KOPT-K1 (cell line): ENCODE measurements around the gene CLEC19A.

ENCODE experiments used
- H3K27ac ChIP-seq: fragments of 200-600 bp; sonication (generic); 2 replicates; pipeline ENCODE4 v1.5.1; 2016; ENCODE audit warnings: antibody characterized with exemption, mild to moderate bottlenecking, low read depth, low read length; ENCODE audit not compliant: poor library complexity, severe bottlenecking
- H3K36me3 ChIP-seq: fragments of 200-600 bp; sonication (generic); 2 replicates; pipeline ENCODE4 v1.5.1; 2017; ENCODE audit warnings: antibody characterized with exemption, mild to moderate bottlenecking, low read length, moderate library complexity; ENCODE audit not compliant: insufficient read depth
- H3K9me3 ChIP-seq: fragments of 200-600 bp; sonication (generic); 2 replicates; pipeline ENCODE4 v1.5.1; 2017; ENCODE audit warnings: antibody characterized with exemption, low read length, mild to moderate bottlenecking; ENCODE audit not compliant: insufficient read depth, poor library complexity, severe bottlenecking

Gene CLEC19A

DNA sequence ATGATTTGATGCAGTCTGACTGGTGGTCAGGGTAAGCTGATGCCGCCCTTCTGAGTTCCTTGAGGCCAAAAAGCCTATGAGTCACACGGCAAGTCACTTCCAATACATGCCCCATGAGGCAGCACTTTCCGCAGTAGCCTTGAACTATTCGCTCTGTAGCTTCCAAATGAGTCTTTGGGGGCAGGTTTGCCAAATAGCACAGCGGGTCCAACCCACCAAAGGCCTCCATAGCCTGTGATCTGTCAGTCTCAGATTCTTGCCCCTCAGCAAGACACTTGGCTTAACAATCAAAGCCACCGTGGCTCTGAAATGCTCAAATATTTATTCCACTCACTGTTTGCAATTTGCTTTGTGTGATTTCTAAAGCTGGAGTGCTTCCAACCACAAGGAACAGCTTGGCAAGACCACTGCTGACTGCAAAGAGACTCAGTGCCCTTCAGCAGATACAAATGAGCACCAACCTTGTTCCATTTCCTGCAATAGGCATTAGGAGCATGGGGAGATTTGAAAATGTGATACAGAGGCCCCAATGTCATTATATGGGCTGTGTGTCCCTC is 45.4 kb downstream of the CLEC19A start:
- Histone ChIP-seq H3K27ac (no peak overlapping the region), H3K9me3 (no peaks in the 10 kb centered on the region)

GRCh38 chr16:19331794-19332193 is 46.3 kb downstream of the CLEC19A start:
- Histone ChIP-seq H3K9me3 (no peaks in the 10 kb centered on the region), H3K36me3 (no peaks in the 10 kb centered on the region), H3K27ac (no peak overlapping the region)

More for the DNA sequence above, 45.4 kb downstream of the CLEC19A start:
- no peaks in the 10 kb centered on the region for H3K36me3 ChIP-seq

- Histone ChIP-seq H3K36me3 (no peaks in the 10 kb centered on the region), H3K9me3 (no peaks in the 10 kb centered on the region), H3K27ac (no peak overlapping the region)
Measured at GRCh38 chr16:19338335-19338734, 52.8 kb downstream of the CLEC19A start.

- Histone ChIP-seq H3K36me3 (no peaks in the 10 kb centered on the region), H3K27ac (no peak overlapping the region), H3K9me3 (no peaks in the 10 kb centered on the region)
Measured at GRCh38 chr16:19344224-19344801, 58.8 kb downstream of the CLEC19A start.

DNA sequence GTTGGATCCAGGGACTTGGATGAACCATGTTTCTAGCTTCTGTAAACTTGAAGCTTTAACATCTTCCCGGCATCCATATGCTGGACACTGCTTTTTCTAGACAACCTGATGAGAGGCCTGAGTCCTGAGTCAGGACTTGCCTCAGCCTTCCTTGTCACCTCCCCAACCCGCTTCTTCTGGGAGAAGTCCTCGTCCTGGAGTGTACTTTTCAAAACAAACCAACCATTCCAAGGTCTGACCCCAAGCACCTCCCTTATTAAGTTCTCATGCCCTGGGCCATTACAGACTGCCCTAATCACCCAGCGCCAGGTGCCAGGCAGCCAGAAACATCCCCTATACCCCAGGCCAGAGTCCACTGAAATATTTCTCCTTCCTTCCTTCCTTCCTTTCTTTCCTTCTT is 59.4 kb downstream of the CLEC19A start:
- H3K36me3 ChIP-seq: no peaks in the 10 kb centered on the region
- no peaks in the 10 kb centered on the region for H3K9me3 ChIP-seq
- no peak overlapping the region for H3K27ac ChIP-seq

DNA sequence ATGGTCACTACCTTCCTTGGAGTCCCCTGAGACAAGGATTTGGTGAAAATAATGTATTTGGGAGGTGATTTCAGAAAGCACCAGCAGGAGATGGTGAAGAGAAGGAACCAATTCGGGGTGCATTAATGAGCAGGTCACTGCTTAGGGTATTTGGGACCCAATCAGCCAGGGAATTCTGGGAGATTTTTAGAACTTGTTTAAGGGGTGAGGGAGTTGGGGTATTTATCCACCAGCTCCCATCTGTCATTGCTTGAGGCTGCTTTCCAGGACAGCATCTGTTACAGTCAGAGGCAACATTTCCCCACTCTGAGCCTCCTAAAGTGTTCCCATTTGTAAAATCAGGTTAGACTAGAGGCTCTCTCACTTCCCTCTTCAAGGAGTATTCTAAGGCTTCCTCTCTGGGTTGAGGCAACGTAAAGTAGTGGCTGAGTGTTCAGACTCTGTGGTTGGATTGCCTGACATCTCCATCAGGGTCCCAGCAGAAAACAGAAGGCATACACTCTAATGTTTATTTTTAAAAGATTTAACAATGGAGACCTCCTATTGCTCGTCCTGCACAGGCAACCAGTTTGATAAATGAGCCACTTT is 60.9 kb downstream of the CLEC19A start:
- no peak overlapping the region for H3K27ac ChIP-seq
- no peaks in the 10 kb centered on the region for H3K36me3 ChIP-seq
- no peaks in the 10 kb centered on the region for H3K9me3 ChIP-seq

GRCh38 chr16:19348125-19348524 is 62.6 kb downstream of the CLEC19A start:
- Histone ChIP-seq H3K9me3 (no peaks in the 10 kb centered on the region), H3K27ac (no peak overlapping the region), H3K36me3 (no peaks in the 10 kb centered on the region)

DNA sequence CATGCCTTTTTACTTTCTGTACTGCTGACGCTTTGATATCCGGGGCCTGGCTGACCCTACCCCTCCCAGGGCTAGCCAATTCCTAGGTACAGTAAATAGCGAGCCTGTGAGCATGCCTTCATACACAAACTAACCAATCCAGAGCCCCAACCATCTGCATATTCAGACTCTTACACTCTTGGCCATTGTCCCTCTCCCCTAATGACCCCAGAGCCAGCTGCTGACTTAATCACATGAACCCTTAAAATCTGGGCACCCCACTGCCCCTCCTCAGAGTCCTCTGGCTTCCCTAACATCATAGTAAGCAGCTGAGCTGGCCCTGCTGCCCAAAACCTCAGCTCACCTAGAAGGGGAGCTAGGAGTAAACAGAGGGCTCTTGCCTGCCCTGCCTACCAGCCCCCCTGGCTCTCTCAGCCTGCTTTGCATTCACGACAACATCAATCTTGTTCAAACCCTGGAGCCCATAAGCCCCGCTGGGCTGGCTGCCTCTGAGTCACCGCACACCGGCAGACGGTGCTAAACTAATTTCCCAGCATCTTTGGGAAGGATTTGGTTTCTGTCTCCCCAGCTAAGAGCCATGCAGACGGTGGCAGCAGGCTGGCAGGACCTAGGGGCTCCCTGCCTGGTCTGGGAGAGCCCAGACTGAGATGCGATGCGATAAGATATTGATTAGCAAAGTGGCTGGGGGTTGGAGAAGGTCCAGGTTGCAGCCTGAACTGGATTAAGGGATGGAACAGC is 63.2 kb downstream of the CLEC19A start:
- no peaks in the 10 kb centered on the region for H3K36me3 ChIP-seq
- H3K9me3 ChIP-seq: no peaks in the 10 kb centered on the region
- no peak overlapping the region for H3K27ac ChIP-seq

GRCh38 chr16:19354371-19354770 is 68.8 kb downstream of the CLEC19A start:
- no peaks in the 10 kb centered on the region for H3K9me3 ChIP-seq
- H3K27ac ChIP-seq: no peak overlapping the region

GRCh38 chr16:19356024-19356952 is 70.8 kb downstream of the CLEC19A start:
- Histone ChIP-seq H3K36me3 (no peaks in the 10 kb centered on the region), H3K27ac (no peak overlapping the region), H3K9me3 (no peaks in the 10 kb centered on the region)

More at GRCh38 chr16:19354371-19354770, 68.8 kb downstream of the CLEC19A start:
- no peaks in the 10 kb centered on the region for H3K36me3 ChIP-seq

GRCh38 chr16:19359556-19359955 is 74.0 kb downstream of the CLEC19A start:
- Histone ChIP-seq H3K9me3 (no peaks in the 10 kb centered on the region), H3K27ac (no peak overlapping the region), H3K36me3 (no peaks in the 10 kb centered on the region)
